ENCODE results near the gene GUCY2D. TPM values are rescaled to one million over a fixed set of nuclear protein-coding genes. Genes with fewer than 3 reads are reported as not detected.

Gene GUCY2D
- total RNA-seq, 6 donors from 2014 or later, result 2.6 to 5.0 (median 3.8) TPM; not detected in 3

DNA sequence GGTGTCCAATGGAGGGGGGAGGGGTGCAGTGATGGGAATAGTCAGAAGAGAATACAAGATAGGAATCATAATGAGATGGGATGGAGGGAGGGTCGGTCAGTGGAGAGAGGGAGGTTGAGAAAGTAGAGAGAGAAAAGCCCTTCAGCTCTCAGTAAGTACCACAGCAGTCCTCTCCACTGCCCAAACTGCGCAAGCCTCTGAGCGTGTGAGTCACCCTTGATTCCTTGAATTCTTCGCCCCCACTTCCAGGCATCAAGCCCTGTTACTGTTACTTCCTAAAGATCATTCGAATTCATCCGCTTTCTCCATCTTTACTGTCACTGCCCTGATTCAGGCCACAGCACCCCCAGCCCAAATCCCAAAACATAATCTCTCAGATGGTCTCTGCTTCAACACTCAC lies 2.5 kb downstream of the GUCY2D start:
- Histone ChIP-seq H3K27ac (no peak overlapping the region), H3K4me1 (peaks cover 10 to 25% (median 16%) of the 10 kb centered on the region in 4 donors), H3K36me3 (no peaks in the 10 kb centered on the region), H3K9me3 (no peaks in the 10 kb centered on the region), H3K4me3 (no peak overlapping the region), H3K27me3 (peaks cover 0 to 23% (median 11%) of the 10 kb centered on the region in 4 donors)
- 74 to 93% methylated on average over 6 of the region's 6 CpGs for WGBS, 2 donors
- DNase-seq (no peak), ATAC-seq (ENCODE audit: low FRiP score in 2 of 2) (no peak)
- TF ChIP-seq, protein P1, sequence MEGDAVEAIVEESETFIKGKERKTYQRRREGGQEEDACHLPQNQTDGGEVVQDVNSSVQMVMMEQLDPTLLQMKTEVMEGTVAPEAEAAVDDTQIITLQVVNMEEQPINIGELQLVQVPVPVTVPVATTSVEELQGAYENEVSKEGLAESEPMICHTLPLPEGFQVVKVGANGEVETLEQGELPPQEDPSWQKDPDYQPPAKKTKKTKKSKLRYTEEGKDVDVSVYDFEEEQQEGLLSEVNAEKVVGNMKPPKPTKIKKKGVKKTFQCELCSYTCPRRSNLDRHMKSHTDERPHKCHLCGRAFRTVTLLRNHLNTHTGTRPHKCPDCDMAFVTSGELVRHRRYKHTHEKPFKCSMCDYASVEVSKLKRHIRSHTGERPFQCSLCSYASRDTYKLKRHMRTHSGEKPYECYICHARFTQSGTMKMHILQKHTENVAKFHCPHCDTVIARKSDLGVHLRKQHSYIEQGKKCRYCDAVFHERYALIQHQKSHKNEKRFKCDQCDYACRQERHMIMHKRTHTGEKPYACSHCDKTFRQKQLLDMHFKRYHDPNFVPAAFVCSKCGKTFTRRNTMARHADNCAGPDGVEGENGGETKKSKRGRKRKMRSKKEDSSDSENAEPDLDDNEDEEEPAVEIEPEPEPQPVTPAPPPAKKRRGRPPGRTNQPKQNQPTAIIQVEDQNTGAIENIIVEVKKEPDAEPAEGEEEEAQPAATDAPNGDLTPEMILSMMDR (IDR thresholded peaks at IDR 0.05), result no peak
- TF ChIP-seq POLR2AphosphoS5 (IDR thresholded peaks at IDR 0.05) (no peak), EP300 (IDR thresholded peaks at IDR 0.05) (no peak), POLR2A (IDR thresholded peaks at IDR 0.05) (no peak)

DNA sequence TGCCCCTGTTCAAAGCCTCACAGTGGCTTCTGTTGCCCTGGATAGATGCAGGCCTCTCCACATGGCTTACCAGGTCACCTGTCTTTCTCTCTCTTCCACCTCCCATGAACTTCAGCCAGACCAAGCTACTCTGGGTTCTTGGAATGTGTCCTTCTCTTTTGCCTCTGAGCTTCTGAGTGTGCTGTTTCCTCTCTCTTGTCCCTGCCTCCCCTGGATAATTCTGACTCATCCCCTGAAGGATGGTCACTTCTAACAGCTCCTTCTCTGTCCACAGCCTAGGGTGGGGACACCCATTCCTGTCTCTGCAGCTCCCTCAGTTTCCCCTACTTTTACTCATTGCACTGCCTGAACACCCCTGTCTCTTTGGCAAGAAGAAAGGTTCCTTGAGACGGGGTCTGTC lies 2.9 kb downstream of the GUCY2D start:
- no peak for DNase-seq
- Histone ChIP-seq H3K27me3 (peaks cover 0 to 23% (median 11%) of the 10 kb centered on the region in 4 donors), H3K36me3 (no peaks in the 10 kb centered on the region), H3K4me1 (peaks cover 10 to 25% (median 16%) of the 10 kb centered on the region in 4 donors), H3K27ac (no peak overlapping the region), H3K4me3 (no peak overlapping the region), H3K9me3 (no peaks in the 10 kb centered on the region)
- WGBS, 2 donors, result 78 to 90% methylated on average over 1 of the region's 1 CpG
- ATAC-seq (ENCODE audit: low FRiP score in 2 of 2), result no peak
- no peak for TF ChIP-seq POLR2A (IDR thresholded peaks at IDR 0.05)
- TF ChIP-seq EP300 (IDR thresholded peaks at IDR 0.05), result no peak
- no peak for TF ChIP-seq POLR2AphosphoS5 (IDR thresholded peaks at IDR 0.05)
- TF ChIP-seq, protein P1 (IDR thresholded peaks at IDR 0.05), result no peak

DNA sequence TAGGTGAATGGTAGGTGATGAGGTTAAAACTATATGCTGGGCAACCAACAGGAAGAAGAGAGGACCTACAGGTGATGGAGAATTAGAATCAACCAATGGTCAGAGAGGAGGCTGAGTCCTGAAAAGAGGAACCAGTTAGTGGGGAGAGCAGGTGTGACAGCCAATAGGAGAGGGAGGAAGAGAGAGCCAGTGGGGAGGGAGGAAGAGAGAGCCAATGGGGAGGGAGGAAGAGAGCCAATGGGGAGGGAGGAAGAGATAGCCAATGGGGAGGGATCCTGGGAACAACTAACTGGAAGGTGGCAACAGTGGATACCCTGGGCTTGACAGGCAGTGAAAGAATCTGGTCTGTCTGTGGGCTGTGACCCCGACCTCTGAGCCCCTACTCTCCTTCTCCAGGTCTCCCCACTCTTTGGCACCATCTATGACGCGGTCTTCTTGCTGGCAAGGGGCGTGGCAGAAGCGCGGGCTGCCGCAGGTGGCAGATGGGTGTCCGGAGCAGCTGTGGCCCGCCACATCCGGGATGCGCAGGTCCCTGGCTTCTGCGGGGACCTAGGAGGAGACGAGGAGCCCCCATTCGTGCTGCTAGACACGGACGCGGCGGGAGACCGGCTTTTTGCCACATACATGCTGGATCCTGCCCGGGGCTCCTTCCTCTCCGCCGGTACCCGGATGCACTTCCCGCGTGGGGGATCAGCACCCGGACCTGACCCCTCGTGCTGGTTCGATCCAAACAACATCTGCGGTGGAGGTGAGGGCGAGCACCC lies 3.7 kb downstream of the GUCY2D start:
- Histone ChIP-seq H3K4me1 (peaks cover 10 to 25% (median 16%) of the 10 kb centered on the region in 4 donors), H3K36me3 (no peaks in the 10 kb centered on the region), H3K27ac (no peak overlapping the region), H3K4me3 (no peak overlapping the region), H3K9me3 (no peaks in the 10 kb centered on the region), H3K27me3 (peaks cover 0 to 23% (median 11%) of the 10 kb centered on the region in 4 donors)
- TF ChIP-seq EP300 (IDR thresholded peaks at IDR 0.05) (no peak), POLR2A (IDR thresholded peaks at IDR 0.05) (no peak)
- WGBS, 2 donors, result 93% methylated on average over 23 to 25 of the region's 30 CpGs
- ATAC-seq (ENCODE audit: low FRiP score in 2 of 2) (no peak), DNase-seq (peak in 1 of 2 donors; percentile 78)

DNA sequence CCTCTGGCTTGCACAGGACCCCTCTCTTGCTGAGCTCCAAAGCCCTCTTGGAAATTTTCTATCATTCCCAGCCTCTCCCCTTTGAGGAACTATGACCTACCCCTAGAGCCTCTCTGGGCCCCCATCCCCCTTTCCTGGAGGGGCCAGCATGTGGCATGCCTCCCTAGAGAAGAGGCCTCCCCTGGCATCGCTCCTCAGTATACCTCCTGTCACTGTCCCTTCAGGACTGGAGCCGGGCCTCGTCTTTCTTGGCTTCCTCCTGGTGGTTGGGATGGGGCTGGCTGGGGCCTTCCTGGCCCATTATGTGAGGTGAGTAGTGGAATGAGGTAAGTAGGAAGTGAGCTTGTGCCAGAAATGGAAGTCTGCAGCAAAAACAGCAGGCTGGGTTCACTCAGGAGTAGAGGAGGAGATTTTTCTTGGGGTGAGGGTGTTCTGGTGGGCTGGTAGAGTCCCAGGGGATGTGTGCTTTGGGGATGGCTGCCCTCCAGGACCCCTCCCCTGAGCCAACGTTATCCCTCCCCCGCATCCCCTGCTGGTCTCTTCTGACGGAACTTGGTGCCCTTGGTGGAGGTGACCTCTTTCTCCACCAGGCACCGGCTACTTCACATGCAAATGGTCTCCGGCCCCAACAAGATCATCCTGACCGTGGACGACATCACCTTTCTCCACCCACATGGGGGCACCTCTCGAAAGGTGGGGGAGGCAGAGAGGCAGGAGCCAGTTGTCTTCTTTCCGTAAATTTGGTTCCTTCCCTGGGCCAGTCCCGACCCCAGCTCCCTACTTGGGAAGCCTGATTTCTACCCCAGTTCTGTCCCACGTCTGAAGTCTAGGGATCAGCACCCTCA lies 4.6 kb downstream of the GUCY2D start:
- peaks cover 0 to 20% (median 11%) of the 10 kb centered on the region in 4 donors for H3K27me3 ChIP-seq
- TF ChIP-seq POLR2A (IDR thresholded peaks at IDR 0.05), result no peak
- TF ChIP-seq EP300 (IDR thresholded peaks at IDR 0.05), result no peak
- TF ChIP-seq, protein P1 (IDR thresholded peaks at IDR 0.05), result no peak
- no peak for TF ChIP-seq POLR2AphosphoS5 (IDR thresholded peaks at IDR 0.05)
- no peaks in the 10 kb centered on the region for H3K36me3 ChIP-seq
- no peak overlapping the region for H3K27ac ChIP-seq
- DNase-seq, result no peak
- no peak for ATAC-seq (ENCODE audit: low FRiP score in 2 of 2)
- WGBS, 2 donors, result 74 to 76% methylated on average over 5 to 13 of the region's 14 CpGs
- peaks cover 10 to 22% (median 14%) of the 10 kb centered on the region in 4 donors for H3K4me1 ChIP-seq
- no peaks in the 10 kb centered on the region for H3K9me3 ChIP-seq
- no peak overlapping the region for H3K4me3 ChIP-seq

DNA sequence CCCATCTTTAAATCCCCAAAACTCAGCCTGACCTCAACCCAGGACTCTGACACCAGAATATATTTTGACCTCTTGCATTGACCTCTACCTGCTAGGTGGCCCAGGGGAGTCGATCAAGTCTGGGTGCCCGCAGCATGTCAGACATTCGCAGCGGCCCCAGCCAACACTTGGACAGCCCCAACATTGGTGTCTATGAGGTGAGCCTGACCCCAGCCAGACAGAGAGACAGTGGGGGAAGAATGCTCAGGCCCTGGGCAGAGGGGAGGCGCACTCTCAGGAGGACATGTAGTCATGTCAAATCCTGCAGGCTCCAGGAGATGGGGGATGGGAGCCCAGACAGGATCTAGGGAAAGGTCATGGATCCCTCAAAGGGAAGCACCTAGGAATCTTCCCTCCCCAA lies 5.4 kb downstream of the GUCY2D start:
- no peaks in the 10 kb centered on the region for H3K36me3 ChIP-seq
- peaks cover 0 to 12% (median 6%) of the 10 kb centered on the region in 4 donors for H3K27me3 ChIP-seq
- no peak overlapping the region for H3K27ac ChIP-seq
- no peak for ATAC-seq (ENCODE audit: low FRiP score in 2 of 2)
- no peak for TF ChIP-seq EP300 (IDR thresholded peaks at IDR 0.05)
- TF ChIP-seq, protein P1 (IDR thresholded peaks at IDR 0.05), result no peak
- TF ChIP-seq POLR2A (IDR thresholded peaks at IDR 0.05), result no peak
- TF ChIP-seq POLR2AphosphoS5 (IDR thresholded peaks at IDR 0.05), result no peak
- no peak for DNase-seq
- H3K4me1 ChIP-seq, result peaks cover 3 to 14% (median 8%) of the 10 kb centered on the region in 4 donors
- no peak overlapping the region for H3K4me3 ChIP-seq
- WGBS, 2 donors, result 95 to 100% methylated on average over 1 to 5 of the region's 5 CpGs
- H3K9me3 ChIP-seq, result no peaks in the 10 kb centered on the region

Measured in upper lobe of left lung (tissue), 6 donors.